ENCODE results near the gene PHF21A.

- TF ChIP-seq CTCF (optimal IDR thresholded peaks at IDR 0.05 in 1 of 3, IDR thresholded peaks at IDR 0.05 in 1 of 3, conservative IDR thresholded peaks at IDR 0.05 in 1 of 3; ENCODE audit: extremely low read depth in 1 of 3, insufficient read depth in 2 of 3, low read length in 3 of 3), result no peak
- no peak for TF ChIP-seq EZH2 (IDR thresholded peaks at IDR 0.05; ENCODE audit: low read length)
These were observed 5.1 kb downstream of the PHF21A start for GRCh38 chr11:46116007-46116711.

All from keratinocyte (primary cell).